H1 (cell line): ENCODE measurements around the gene PARP1. TPM values are rescaled to one million over a fixed set of nuclear protein-coding genes. Genes with fewer than 3 reads are reported as not detected.

Experiments
- CTCF ChIA-PET: fragments of 300-600 bp; sonication (Branson Sonifier 250); formaldehyde crosslinking; loops from one replicate; lab custom pipeline; 2021; ENCODE audit not compliant: partially characterized antibody; lab: Charles Lee
- POLR2A ChIA-PET: fragments of 300-600 bp; sonication (Branson Sonifier 250); formaldehyde crosslinking; loops from one replicate; lab custom pipeline; 2021; ENCODE audit warnings: inconsistent platforms; ENCODE audit not compliant: partially characterized antibody; lab: Charles Lee
- DNase-seq, 2 experiments: peaks; one replicate each; pipeline versions ENCODE4 v3.0.0 to v3.0.0-alpha.2; 2010 to 2022; ENCODE audit warnings: low spot score in 2 of 2, low read depth in 1 of 2, mixed read lengths in 1 of 2
- FAIRE-seq: peaks from 2 replicates; lab custom pipeline; 2011; peaks lifted over from hg19 to GRCh38; lab: Jason Lieb, UNC
- H2AFZ ChIP-seq: 2 replicates; pipeline ENCODE4 v1.8.1; 2012; ENCODE audit warnings: low read length, inconsistent platforms
- H2AK5ac ChIP-seq: 2 replicates; pipeline ENCODE4 v1.6.1; 2013; ENCODE audit warnings: low read depth, low read length
- H2BK120ac ChIP-seq: replicated peaks from 2 replicates; pipeline ENCODE3; 2013; ENCODE audit warnings: low read depth, low read length, inconsistent platforms
- H2BK12ac ChIP-seq: 2 replicates; pipeline ENCODE4 v1.6.1; 2013; ENCODE audit warnings: low read depth, low read length
- H2BK15ac ChIP-seq: 2 replicates; pipeline ENCODE4 v1.6.1; 2013; ENCODE audit warnings: low read length
- H2BK20ac ChIP-seq: 2 replicates; pipeline ENCODE4 v1.6.1; 2013; ENCODE audit warnings: low read length
- H2BK5ac ChIP-seq: 2 replicates; pipeline ENCODE4 v1.6.1; 2013; ENCODE audit warnings: low read depth, low read length
- H3K14ac ChIP-seq: 2 replicates; pipeline ENCODE4 v1.6.1; 2013; ENCODE audit warnings: inconsistent platforms; ENCODE audit not compliant: insufficient read length
- H3K18ac ChIP-seq: 2 replicates; pipeline ENCODE4 v1.6.1; 2013; ENCODE audit warnings: low read length; ENCODE audit errors: extremely low read depth
- H3K23ac ChIP-seq: 2 replicates; pipeline ENCODE4 v1.6.1; 2013; ENCODE audit warnings: inconsistent platforms; ENCODE audit not compliant: insufficient read length
- H3K23me2 ChIP-seq: 2 replicates; pipeline ENCODE4 v1.6.1; 2013; ENCODE audit warnings: low read depth, low read length
- H3K27ac ChIP-seq: 2 replicates; pipeline ENCODE4 v1.6.1; 2011; ENCODE audit warnings: low read depth, low read length, inconsistent platforms
- H3K27me3 ChIP-seq, 4 experiments: replicated peaks in 1 of 4; 1 replicate in 1 of 4; 2 replicates in 3 of 4; pipeline versions ENCODE4 v1.6.1 to v1.8.1; 2011 to 2013; ENCODE audit warnings: low read length in 3 of 4, mild to moderate bottlenecking in 3 of 4, inconsistent platforms in 2 of 4, mixed read lengths in 2 of 4, moderate library complexity in 1 of 4; ENCODE audit not compliant: control insufficient read depth in 3 of 4, insufficient read depth in 3 of 4; ENCODE audit errors: extremely low read depth in 1 of 4
- H3K36me3 ChIP-seq, 4 experiments: 2 replicates each; pipeline versions ENCODE4 v1.6.1 to v1.8.1; 2011 to 2013; ENCODE audit warnings: mild to moderate bottlenecking in 4 of 4, low read length in 3 of 4, moderate library complexity in 2 of 4, control low read depth in 1 of 4, inconsistent platforms in 1 of 4; ENCODE audit not compliant: insufficient read depth in 4 of 4, control insufficient read depth in 2 of 4
- H3K4ac ChIP-seq: replicated peaks from 2 replicates; pipeline ENCODE3; 2013; ENCODE audit warnings: low read length, low read depth, mixed read lengths, inconsistent platforms; ENCODE audit not compliant: insufficient read length
- H3K4me1 ChIP-seq, 4 experiments: replicated peaks in 1 of 4; 1 replicate in 1 of 4; 2 replicates in 3 of 4; pipeline versions ENCODE4 v1.6.1 to v1.8.1; 2011 to 2013; ENCODE audit warnings: low read length in 3 of 4, inconsistent platforms in 2 of 4, mixed read lengths in 1 of 4; ENCODE audit not compliant: insufficient read depth in 4 of 4, control insufficient read depth in 3 of 4
- H3K4me2 ChIP-seq, 2 experiments: 2 replicates each; pipeline versions ENCODE4 v1.6.1 to v1.8.1; 2011 to 2013; ENCODE audit warnings: low read depth in 2 of 2, low read length in 2 of 2, control low read depth in 1 of 2, inconsistent platforms in 1 of 2, mild to moderate bottlenecking in 1 of 2; ENCODE audit not compliant: insufficient read depth in 1 of 2
- H3K4me3 ChIP-seq, 4 experiments: fragments of 200-600, 300-600 bp in 1 of 4; sonication (generic), shearing (Covaris generic), sonication (Bioruptor Twin) in 1 of 4; 2 replicates each; pipeline versions ENCODE4 v1.5.1 to v1.8.1; 2011 to 2016; ENCODE audit warnings: low read length in 4 of 4, low read depth in 3 of 4, control low read depth in 2 of 4, inconsistent platforms in 2 of 4, mild to moderate bottlenecking in 2 of 4, mixed read lengths in 1 of 4, moderate library complexity in 1 of 4; ENCODE audit not compliant: insufficient read depth in 2 of 4; ENCODE audit errors: extremely low read depth in 1 of 4
- H3K56ac ChIP-seq: replicated peaks from 2 replicates; pipeline ENCODE3; 2013; ENCODE audit warnings: low read depth, mild to moderate bottlenecking, mixed read lengths, low read length, inconsistent platforms; ENCODE audit not compliant: insufficient read length
- H3K79me1 ChIP-seq: 2 replicates; pipeline ENCODE4 v1.6.1; 2013; ENCODE audit warnings: low read depth, low read length, control low read depth
- H3K79me2 ChIP-seq, 2 experiments: 2 replicates each; pipeline versions ENCODE4 v1.6.1 to v1.8.1; 2012 to 2013; ENCODE audit warnings: low read length in 2 of 2, mild to moderate bottlenecking in 2 of 2, inconsistent platforms in 1 of 2; ENCODE audit not compliant: insufficient read depth in 2 of 2, control insufficient read depth in 1 of 2
- H3K9ac ChIP-seq, 4 experiments: replicated peaks in 1 of 4; 1 replicate in 1 of 4; 2 replicates in 3 of 4; pipeline versions ENCODE4 v1.6.1 to v1.8.1; 2011 to 2013; ENCODE audit warnings: low read depth in 3 of 4, low read length in 3 of 4, control low read depth in 2 of 4, mild to moderate bottlenecking in 2 of 4, moderate library complexity in 2 of 4, inconsistent platforms in 1 of 4; ENCODE audit errors: extremely low read depth in 1 of 4
- H3K9me3 ChIP-seq, 2 experiments: 2 replicates each; pipeline versions ENCODE4 v1.6.1 to v1.8.1; 2012 to 2013; ENCODE audit warnings: mild to moderate bottlenecking in 2 of 2, moderate library complexity in 2 of 2, control low read depth in 1 of 2, inconsistent platforms in 1 of 2, low read depth in 1 of 2, low read length in 1 of 2, mixed read lengths in 1 of 2; ENCODE audit not compliant: insufficient read depth in 2 of 2
- H4K20me1 ChIP-seq, 2 experiments: replicated peaks in 1 of 2; 2 replicates each; pipeline versions ENCODE3 to v1.8.1; 2011 to 2013; ENCODE audit warnings: inconsistent platforms in 2 of 2, low read length in 2 of 2, mild to moderate bottlenecking in 1 of 2; ENCODE audit not compliant: insufficient read depth in 2 of 2, control insufficient read depth in 1 of 2
- H4K5ac ChIP-seq: 2 replicates; pipeline ENCODE4 v1.6.1; 2013; ENCODE audit warnings: low read length, low read depth, mixed read lengths, inconsistent platforms; ENCODE audit not compliant: insufficient read length
- H4K8ac ChIP-seq: 2 replicates; pipeline ENCODE4 v1.8.0; 2013; ENCODE audit warnings: mild to moderate bottlenecking, moderate library complexity, low read length, inconsistent platforms; ENCODE audit not compliant: insufficient read depth; ENCODE audit errors: extremely low read depth
- H4K91ac ChIP-seq: replicated peaks from 2 replicates; pipeline ENCODE3; 2013; ENCODE audit warnings: low read length, mixed read lengths, inconsistent platforms; ENCODE audit not compliant: insufficient read length
- CTBP2 ChIP-seq: IDR thresholded peaks from 2 replicates; pipeline ENCODE4 v1.7.0; 2011; ENCODE audit warnings: borderline replicate concordance, mild to moderate bottlenecking, moderate library complexity, mixed read lengths, low read length; ENCODE audit not compliant: insufficient read depth, insufficient read length
- FOSL1 ChIP-seq: IDR thresholded peaks from 2 replicates; pipeline ENCODE4 v1.6.1; 2011; ENCODE audit warnings: mild to moderate bottlenecking, low read depth, low read length, moderate library complexity; ENCODE audit not compliant: insufficient read depth
- GTF2F1 ChIP-seq: IDR thresholded peaks from 2 replicates; pipeline ENCODE4 v1.6.1; 2012; ENCODE audit warnings: low read depth, low read length, improper control_type of control experiment, borderline replicate concordance
- JUND ChIP-seq: IDR thresholded peaks from 2 replicates; pipeline ENCODE4 v1.6.1; 2011; ENCODE audit warnings: mild to moderate bottlenecking, improper control_type of control experiment, low read length
- MAFK ChIP-seq: IDR thresholded peaks from 2 replicates; pipeline ENCODE4 v1.6.1; 2012; ENCODE audit warnings: low read depth, mild to moderate bottlenecking, improper control_type of control experiment, low read length
- NRF1 ChIP-seq: IDR thresholded peaks from 2 replicates; pipeline ENCODE4 v1.6.1; 2011; ENCODE audit warnings: mild to moderate bottlenecking, low read depth, low read length, improper control_type of control experiment
- SIX5 ChIP-seq: IDR thresholded peaks from 2 replicates; pipeline ENCODE4 v1.6.1; 2011; ENCODE audit warnings: mild to moderate bottlenecking, low read depth, low read length
- ZNF274 ChIP-seq: IDR thresholded peaks from 2 replicates; pipeline ENCODE4 v1.7.0; 2012; ENCODE audit warnings: low read length, borderline replicate concordance; ENCODE audit errors: extremely low read depth
- WGBS, 2 experiments: shearing (Covaris generic) in 1 of 2; methylation state at CpG; one replicate each; pipeline versions ENCODE4 v1.1.6 to v1.1.7; 2013 to 2015; ENCODE audit warnings: low lambda C conversion rate in 2 of 2, mixed read lengths in 2 of 2, inconsistent platforms in 1 of 2, low coverage in 1 of 2, missing lambda C conversion rate in 1 of 2; ENCODE audit not compliant: insufficient replicate concordance in 2 of 2, insufficient coverage in 1 of 2, insufficient read length in 1 of 2; ENCODE audit errors: extremely low coverage in 1 of 2, missing lambda C conversion rate in 1 of 2; 5-methylcytosine and 5-hydroxymethylcytosine counted together
- polyA plus RNA-seq, 7 experiments: library from polyadenylated mRNA; depleted of rRNA in 3 of 7; stranded (reverse) in 5 of 7; unstranded in 2 of 7; fragments of >200 nt in 5 of 7; fragments of 200-250 nt in 2 of 7; gene quantifications; 1 replicate in 5 of 7; 2 replicates in 1 of 7; 4 replicates in 1 of 7; pipeline versions ENCODE4 v1.2.1 to v1.2.3, GENCODE V29; 2011 to 2013; ENCODE audit warnings: missing spikeins in 2 of 7, mixed read lengths in 2 of 7
- total RNA-seq: library from RNA; stranded (reverse); fragmentation: NEBNext Ultra II Directional; extraction: Animal tissue kit (Norgen Biotek cat#: 25700); gene quantifications from 2 replicates; pipeline ENCODE4 v1.2.1, GENCODE V29; 2021
- TF ChIP-seq, protein P1 (sequence below), 3 experiments: IDR thresholded peaks; 1 replicate in 2 of 3; 2 replicates in 1 of 3; pipeline versions ENCODE4 v1.5.1 to v1.6.1; 2011; ENCODE audit warnings: low read length in 3 of 3, mild to moderate bottlenecking in 3 of 3, inconsistent platforms in 2 of 3, low read depth in 1 of 3, moderate library complexity in 1 of 3; ENCODE audit not compliant: insufficient read depth in 1 of 3; ENCODE audit errors: control extremely low read depth in 1 of 3
- TF ChIP-seq, protein P2 (sequence below): IDR thresholded peaks from 2 replicates; pipeline ENCODE4 v1.6.1; 2012; ENCODE audit warnings: inconsistent platforms
- TF ChIP-seq, protein P3 (sequence below): IDR thresholded peaks from 2 replicates; pipeline ENCODE4 v1.6.1; 2012; ENCODE audit warnings: inconsistent platforms

PARP1 gene
- total and polyA plus RNA-seq, 2 of the 8 experiments (the other 6 are each of a cell fraction or from before 2014, with no cell fraction given) = 416 to 441 TPM

DNA sequence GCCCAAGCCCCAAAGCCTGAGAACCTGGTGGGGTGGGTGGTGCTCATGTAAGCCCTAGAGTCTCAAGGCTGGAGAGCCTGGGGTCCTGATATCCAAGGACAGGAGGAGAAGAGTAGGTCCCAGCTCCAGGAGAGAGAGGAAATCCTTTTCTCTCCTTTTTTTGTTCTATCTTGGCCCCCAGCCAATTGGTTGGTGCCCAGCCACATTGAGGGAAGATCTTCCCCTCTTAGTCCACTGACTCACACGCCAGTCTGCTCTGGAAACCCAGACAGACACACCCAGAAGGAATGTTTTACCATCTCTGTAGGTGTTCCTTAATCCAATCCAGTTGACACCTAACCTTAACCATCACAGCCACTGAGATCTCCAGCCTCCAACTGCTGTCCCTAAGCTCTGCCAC is 82.7 kb downstream of the PARP1 start:
- no peak overlapping the region for H2AK5ac ChIP-seq
- no peak overlapping the region for H4K5ac ChIP-seq
- H2AFZ ChIP-seq = no peak overlapping the region
- H2BK120ac ChIP-seq = peak overlapping the region; percentile 22
- no peak overlapping the region for H3K4ac ChIP-seq
- H3K23me2 ChIP-seq = no peaks in the 10 kb centered on the region
- H3K27ac ChIP-seq = no peak overlapping the region
- no peak overlapping the region for H4K8ac ChIP-seq
- H2BK5ac ChIP-seq = no peak overlapping the region
- H2BK20ac ChIP-seq = no peak overlapping the region
- no peak overlapping the region for H3K18ac ChIP-seq
- no peak overlapping the region for H3K9ac ChIP-seq
- FAIRE-seq = no peak
- H3K27me3 ChIP-seq = no peaks in the 10 kb centered on the region; a peak in 1 of 7 replicates
- POLR2A ChIA-PET = no interaction called here
- H3K9me3 ChIP-seq = no peaks in the 10 kb centered on the region
- no peak for DNase-seq
- H3K4me3 ChIP-seq = no peak overlapping the region
- H3K79me2 ChIP-seq = no peaks in the 10 kb centered on the region
- no peak overlapping the region for H3K56ac ChIP-seq
- no peak overlapping the region for H2BK15ac ChIP-seq
- H3K36me3 ChIP-seq = no peaks in the 10 kb centered on the region
- H3K14ac ChIP-seq = no peak overlapping the region
- no peaks in the 10 kb centered on the region for H4K20me1 ChIP-seq
- H3K4me1 ChIP-seq = no peaks in the 10 kb centered on the region
- no peaks in the 10 kb centered on the region for H3K79me1 ChIP-seq
- no peak overlapping the region for H3K4me2 ChIP-seq
- H4K91ac ChIP-seq = no peak overlapping the region
- CTCF ChIA-PET = interaction anchor here (0.8 to 2.9 kb wide), 3 partner anchors 8 to 199 kb away, joined by 4 to 14 read pairs (median 9); no protein-coding TSS in a partner anchor
- H3K23ac ChIP-seq = no peak overlapping the region
- 73% methylated on average over 1 of the region's 1 CpG; no CpG with 5 or more reads in 1 of the 2 experiments for WGBS, 2 experiments
- no peak overlapping the region for H2BK12ac ChIP-seq
- TF ChIP-seq, protein P1, sequence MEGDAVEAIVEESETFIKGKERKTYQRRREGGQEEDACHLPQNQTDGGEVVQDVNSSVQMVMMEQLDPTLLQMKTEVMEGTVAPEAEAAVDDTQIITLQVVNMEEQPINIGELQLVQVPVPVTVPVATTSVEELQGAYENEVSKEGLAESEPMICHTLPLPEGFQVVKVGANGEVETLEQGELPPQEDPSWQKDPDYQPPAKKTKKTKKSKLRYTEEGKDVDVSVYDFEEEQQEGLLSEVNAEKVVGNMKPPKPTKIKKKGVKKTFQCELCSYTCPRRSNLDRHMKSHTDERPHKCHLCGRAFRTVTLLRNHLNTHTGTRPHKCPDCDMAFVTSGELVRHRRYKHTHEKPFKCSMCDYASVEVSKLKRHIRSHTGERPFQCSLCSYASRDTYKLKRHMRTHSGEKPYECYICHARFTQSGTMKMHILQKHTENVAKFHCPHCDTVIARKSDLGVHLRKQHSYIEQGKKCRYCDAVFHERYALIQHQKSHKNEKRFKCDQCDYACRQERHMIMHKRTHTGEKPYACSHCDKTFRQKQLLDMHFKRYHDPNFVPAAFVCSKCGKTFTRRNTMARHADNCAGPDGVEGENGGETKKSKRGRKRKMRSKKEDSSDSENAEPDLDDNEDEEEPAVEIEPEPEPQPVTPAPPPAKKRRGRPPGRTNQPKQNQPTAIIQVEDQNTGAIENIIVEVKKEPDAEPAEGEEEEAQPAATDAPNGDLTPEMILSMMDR (IDR thresholded peaks at IDR 0.05; ENCODE audit: control extremely low read depth in 1 of 3, insufficient read depth in 1 of 3, low read depth in 1 of 3, low read length in 3 of 3) = no peak
- TF ChIP-seq MAFK (no peak), GTF2F1 (no peak), JUND (no peak), SIX5 (no peak), FOSL1 (no peak), NRF1 (no peak), ZNF274 (no peak), CTBP2 (no peak)
- TF ChIP-seq, protein P2, sequence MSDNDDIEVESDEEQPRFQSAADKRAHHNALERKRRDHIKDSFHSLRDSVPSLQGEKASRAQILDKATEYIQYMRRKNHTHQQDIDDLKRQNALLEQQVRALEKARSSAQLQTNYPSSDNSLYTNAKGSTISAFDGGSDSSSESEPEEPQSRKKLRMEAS = no peak
- TF ChIP-seq, protein P3, sequence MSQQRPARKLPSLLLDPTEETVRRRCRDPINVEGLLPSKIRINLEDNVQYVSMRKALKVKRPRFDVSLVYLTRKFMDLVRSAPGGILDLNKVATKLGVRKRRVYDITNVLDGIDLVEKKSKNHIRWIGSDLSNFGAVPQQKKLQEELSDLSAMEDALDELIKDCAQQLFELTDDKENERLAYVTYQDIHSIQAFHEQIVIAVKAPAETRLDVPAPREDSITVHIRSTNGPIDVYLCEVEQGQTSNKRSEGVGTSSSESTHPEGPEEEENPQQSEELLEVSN = no peak
